ENCODE data around the gene PHRF1.

The PHRF1 gene

DNA sequence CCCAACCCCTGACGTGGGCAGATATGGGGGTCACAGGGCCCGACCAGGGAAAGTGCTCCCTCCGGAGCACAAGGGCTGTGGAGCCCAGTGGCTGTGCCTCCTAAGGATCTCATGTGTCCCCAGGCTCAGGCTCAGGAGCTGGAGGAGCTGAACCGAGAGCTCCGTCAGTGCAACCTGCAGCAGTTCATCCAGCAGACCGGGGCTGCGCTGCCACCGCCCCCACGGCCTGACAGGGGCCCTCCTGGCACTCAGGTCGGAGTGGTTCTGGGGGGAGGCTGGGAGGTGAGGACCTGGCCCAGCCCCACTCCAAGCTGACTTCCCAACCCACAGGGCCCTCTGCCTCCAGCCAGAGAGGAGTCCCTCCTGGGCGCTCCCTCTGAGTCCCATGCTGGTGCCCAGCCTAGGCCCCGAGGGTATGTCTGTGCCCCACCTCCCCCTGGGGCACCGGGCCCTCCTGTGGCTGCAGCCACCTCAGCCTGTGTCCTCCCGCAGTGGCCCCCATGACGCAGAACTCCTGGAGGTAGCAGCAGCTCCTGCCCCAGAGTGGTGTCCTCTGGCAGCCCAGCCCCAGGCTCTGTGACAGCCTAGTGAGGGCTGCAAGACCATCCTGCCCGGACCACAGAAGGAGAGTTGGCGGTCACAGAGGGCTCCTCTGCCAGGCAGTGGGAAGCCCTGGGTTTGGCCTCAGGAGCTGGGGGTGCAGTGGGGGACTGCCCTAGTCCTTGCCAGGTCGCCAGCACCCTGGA, 13.0 kb upstream of the PHRF1 start:
- POLR2A ChIA-PET = no interaction called here
- H3K4me3 ChIP-seq (ENCODE audit: control insufficient read depth in 1 of 7, extremely low read depth in 1 of 7, insufficient read depth in 4 of 7, low read depth in 2 of 7, low read length in 6 of 7) = no peak overlapping the region
- H3K9me3 ChIP-seq (ENCODE audit: control extremely low read depth in 1 of 5, control insufficient read depth in 4 of 5, insufficient read depth in 2 of 5, low read depth in 1 of 5, low read length in 4 of 5) = no peaks in the 10 kb centered on the region
- WGBS (ENCODE audit: insufficient coverage) = 98% methylated on average over 17 of the region's 18 CpGs
- H3K4me1 ChIP-seq (ENCODE audit: control extremely low read depth in 1 of 4, control insufficient read depth in 4 of 4, insufficient read depth in 4 of 4, low read length in 3 of 4) = peaks cover 0 to 23% (median 21%) of the 10 kb centered on the region in 4 experiments
- H3K27me3 ChIP-seq (replicated peaks in 2 of 5; ENCODE audit: control insufficient read depth in 4 of 5, insufficient read depth in 5 of 5, low read length in 4 of 5) = peaks cover 0 to 9% (median 5%) of the 10 kb centered on the region in 5 experiments
- DNase-seq = no peak
- no peak overlapping the region for H3K27ac ChIP-seq (ENCODE audit: insufficient read depth in 1 of 2, low read depth in 1 of 2, low read length in 2 of 2, poor library complexity in 1 of 2, severe bottlenecking in 2 of 2)
- H3K36me3 ChIP-seq (ENCODE audit: control insufficient read depth in 4 of 4, insufficient read depth in 4 of 4, low read length in 3 of 4) = peaks cover 0 to 10% (median 4%) of the 10 kb centered on the region in 4 experiments
- CTCF ChIA-PET = interaction anchor here (1.5 to 2.1 kb wide), 2 partner anchors 8 to 32 kb away, joined by 4 to 6 read pairs; no protein-coding TSS in a partner anchor

DNA sequence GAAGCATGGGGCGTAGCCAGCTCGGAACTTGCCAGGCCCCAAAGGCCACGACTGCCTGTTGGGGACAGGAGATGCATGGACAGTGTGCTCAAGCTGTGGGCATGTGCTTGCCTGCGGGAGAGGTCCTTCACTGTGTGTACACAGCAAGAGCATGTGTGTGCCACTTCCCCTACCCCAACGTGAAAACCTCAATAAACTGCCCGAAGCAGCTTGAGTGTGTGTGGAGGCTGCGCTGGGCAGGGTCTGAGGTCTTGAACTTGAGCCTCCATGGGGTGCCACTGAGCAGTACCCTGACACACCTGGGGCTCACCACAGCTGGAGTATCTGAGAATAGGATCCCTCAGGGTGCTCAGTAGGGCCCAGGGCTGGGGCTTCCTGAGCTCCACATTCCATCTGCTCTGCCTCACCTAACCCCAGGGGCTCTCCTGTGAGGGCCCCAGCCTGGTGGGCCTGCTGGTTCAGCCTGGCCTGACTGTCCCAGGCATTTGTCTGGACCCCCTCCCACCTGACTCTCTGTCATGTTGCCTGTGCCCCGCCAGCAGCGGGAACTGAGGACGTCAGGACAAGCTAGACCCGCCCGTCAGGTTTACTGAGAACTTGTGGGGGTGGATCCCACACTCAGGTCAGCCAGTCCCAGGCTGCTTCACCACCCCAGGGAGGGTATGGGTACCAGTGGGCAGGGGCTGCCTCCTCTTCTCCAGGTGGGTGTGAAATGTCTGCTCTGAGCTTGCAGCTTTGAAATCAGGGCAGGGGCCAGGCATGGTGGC, 12.3 kb upstream of the PHRF1 start:
- Histone ChIP-seq H3K4me3 (ENCODE audit: control insufficient read depth in 1 of 7, extremely low read depth in 1 of 7, insufficient read depth in 4 of 7, low read depth in 2 of 7, low read length in 6 of 7) (no peak overlapping the region), H3K4me1 (ENCODE audit: control extremely low read depth in 1 of 4, control insufficient read depth in 4 of 4, insufficient read depth in 4 of 4, low read length in 3 of 4) (peaks cover 0 to 25% (median 24%) of the 10 kb centered on the region in 4 experiments), H3K27ac (ENCODE audit: insufficient read depth in 1 of 2, low read depth in 1 of 2, low read length in 2 of 2, poor library complexity in 1 of 2, severe bottlenecking in 2 of 2) (no peak overlapping the region), H3K27me3 (replicated peaks in 2 of 5; ENCODE audit: control insufficient read depth in 4 of 5, insufficient read depth in 5 of 5, low read length in 4 of 5) (peaks cover 0 to 5% (median 0%) of the 10 kb centered on the region in 5 experiments), H3K9me3 (ENCODE audit: control extremely low read depth in 1 of 5, control insufficient read depth in 4 of 5, insufficient read depth in 2 of 5, low read depth in 1 of 5, low read length in 4 of 5) (no peaks in the 10 kb centered on the region), H3K36me3 (ENCODE audit: control insufficient read depth in 4 of 4, insufficient read depth in 4 of 4, low read length in 3 of 4) (peaks cover 0 to 10% (median 4%) of the 10 kb centered on the region in 4 experiments)
- CTCF ChIA-PET = interaction anchor here (1.3 to 2.1 kb wide), 3 partner anchors 9 to 31 kb away, joined by 3 to 6 read pairs (median 4); no protein-coding TSS in a partner anchor
- POLR2A ChIA-PET = no interaction called here
- no peak for DNase-seq
- WGBS (ENCODE audit: insufficient coverage) = 95% methylated on average over 10 of the region's 12 CpGs

DNA sequence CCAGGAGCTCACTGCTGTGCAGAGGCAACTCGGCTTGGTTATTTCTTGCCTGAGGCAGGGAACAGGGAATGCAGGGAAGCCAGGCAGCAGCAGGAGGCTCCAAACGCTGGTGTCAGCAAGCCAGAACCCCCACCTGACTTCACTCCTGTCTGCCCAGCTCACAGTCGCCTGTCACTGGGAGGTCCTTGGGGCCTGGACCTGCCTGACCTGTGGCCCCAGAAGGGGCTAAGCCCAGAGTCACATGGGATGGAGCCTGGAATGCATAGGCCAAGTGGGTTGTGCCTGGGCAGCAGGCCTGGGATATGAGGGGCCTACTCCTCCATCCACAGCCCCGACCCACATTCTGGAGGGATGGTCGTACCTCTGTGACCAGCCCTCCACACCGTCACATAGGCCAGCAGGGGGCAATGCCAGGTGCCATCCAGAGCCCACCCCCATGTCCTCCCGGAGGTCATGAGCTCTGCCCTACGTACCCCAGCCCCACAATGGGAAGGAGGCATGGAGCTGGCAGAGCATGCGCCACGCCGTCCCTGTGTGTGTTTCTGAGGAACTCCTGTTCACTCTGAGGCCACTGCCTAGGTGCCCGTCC, 10.3 kb upstream of the PHRF1 start:
- no peaks in the 10 kb centered on the region for H3K9me3 ChIP-seq (ENCODE audit: control extremely low read depth in 1 of 5, control insufficient read depth in 4 of 5, insufficient read depth in 2 of 5, low read depth in 1 of 5, low read length in 4 of 5)
- ChIA-PET POLR2A (no interaction called here), CTCF (interaction anchor here (0.6 to 1.7 kb wide), 3 partner anchors 10 to 253 kb away, joined by 3 to 6 read pairs (median 3); no protein-coding TSS in a partner anchor)
- 92% methylated on average over 11 of the region's 12 CpGs for WGBS (ENCODE audit: insufficient coverage)
- H3K27ac ChIP-seq (ENCODE audit: insufficient read depth in 1 of 2, low read depth in 1 of 2, low read length in 2 of 2, poor library complexity in 1 of 2, severe bottlenecking in 2 of 2) = no peak overlapping the region
- H3K36me3 ChIP-seq (ENCODE audit: control insufficient read depth in 4 of 4, insufficient read depth in 4 of 4, low read length in 3 of 4) = peaks cover 0 to 10% (median 4%) of the 10 kb centered on the region in 4 experiments
- no peak overlapping the region for H3K4me3 ChIP-seq (ENCODE audit: control insufficient read depth in 1 of 7, extremely low read depth in 1 of 7, insufficient read depth in 4 of 7, low read depth in 2 of 7, low read length in 6 of 7)
- peaks cover 0 to 13% (median 11%) of the 10 kb centered on the region in 5 experiments for H3K27me3 ChIP-seq (replicated peaks in 2 of 5; ENCODE audit: control insufficient read depth in 4 of 5, insufficient read depth in 5 of 5, low read length in 4 of 5)
- peaks cover 0 to 25% (median 22%) of the 10 kb centered on the region in 4 experiments for H3K4me1 ChIP-seq (ENCODE audit: control extremely low read depth in 1 of 4, control insufficient read depth in 4 of 4, insufficient read depth in 4 of 4, low read length in 3 of 4)
- DNase-seq = no peak

DNA sequence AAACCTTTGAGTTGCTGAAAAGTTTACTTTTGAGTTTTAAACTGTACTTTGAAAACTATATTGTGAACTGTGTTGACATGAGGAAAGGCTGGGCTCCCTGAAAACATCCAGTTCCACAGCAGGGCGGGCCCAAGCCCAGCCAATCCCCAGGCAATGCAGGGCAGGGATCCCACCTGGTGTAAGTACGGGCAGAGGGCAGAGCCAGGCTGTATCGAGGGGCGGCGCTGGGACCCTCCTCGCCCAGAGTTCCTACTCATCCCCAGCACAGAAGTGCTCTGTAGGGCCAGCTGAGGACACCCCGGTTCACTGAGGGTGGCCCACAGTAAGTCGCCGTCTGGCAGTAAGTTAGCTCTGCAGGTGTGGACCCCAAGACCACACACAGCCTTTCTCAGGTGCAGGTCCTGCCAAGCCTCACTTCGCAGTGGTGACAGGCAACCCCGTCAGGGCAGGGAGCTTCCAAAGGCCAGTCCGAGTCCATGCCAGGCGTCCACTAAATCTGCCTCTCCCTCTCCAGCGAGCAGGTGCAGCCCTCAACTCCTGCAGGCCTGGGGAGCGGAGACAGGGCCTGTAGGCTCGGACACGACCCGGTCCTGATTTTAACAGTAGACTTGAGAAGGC, 9.2 kb upstream of the PHRF1 start:
- WGBS (ENCODE audit: insufficient coverage) = 93% methylated on average over 17 of the region's 18 CpGs
- H3K27ac ChIP-seq (ENCODE audit: insufficient read depth in 1 of 2, low read depth in 1 of 2, low read length in 2 of 2, poor library complexity in 1 of 2, severe bottlenecking in 2 of 2) = peak overlapping the region in 1 of 2 experiments; percentile 44
- H3K36me3 ChIP-seq (ENCODE audit: control insufficient read depth in 4 of 4, insufficient read depth in 4 of 4, low read length in 3 of 4) = peaks cover 0 to 10% (median 4%) of the 10 kb centered on the region in 4 experiments
- DNase-seq = no peak
- no peaks in the 10 kb centered on the region for H3K9me3 ChIP-seq (ENCODE audit: control extremely low read depth in 1 of 5, control insufficient read depth in 4 of 5, insufficient read depth in 2 of 5, low read depth in 1 of 5, low read length in 4 of 5)
- peaks cover 0 to 13% (median 11%) of the 10 kb centered on the region in 5 experiments for H3K27me3 ChIP-seq (replicated peaks in 2 of 5; ENCODE audit: control insufficient read depth in 4 of 5, insufficient read depth in 5 of 5, low read length in 4 of 5)
- ChIA-PET POLR2A (no interaction called here), CTCF (no interaction called here)
- H3K4me1 ChIP-seq (ENCODE audit: control extremely low read depth in 1 of 4, control insufficient read depth in 4 of 4, insufficient read depth in 4 of 4, low read length in 3 of 4) = peaks cover 0 to 15% (median 13%) of the 10 kb centered on the region in 4 experiments
- no peak overlapping the region for H3K4me3 ChIP-seq (ENCODE audit: control insufficient read depth in 1 of 7, extremely low read depth in 1 of 7, insufficient read depth in 4 of 7, low read depth in 2 of 7, low read length in 6 of 7)

DNA sequence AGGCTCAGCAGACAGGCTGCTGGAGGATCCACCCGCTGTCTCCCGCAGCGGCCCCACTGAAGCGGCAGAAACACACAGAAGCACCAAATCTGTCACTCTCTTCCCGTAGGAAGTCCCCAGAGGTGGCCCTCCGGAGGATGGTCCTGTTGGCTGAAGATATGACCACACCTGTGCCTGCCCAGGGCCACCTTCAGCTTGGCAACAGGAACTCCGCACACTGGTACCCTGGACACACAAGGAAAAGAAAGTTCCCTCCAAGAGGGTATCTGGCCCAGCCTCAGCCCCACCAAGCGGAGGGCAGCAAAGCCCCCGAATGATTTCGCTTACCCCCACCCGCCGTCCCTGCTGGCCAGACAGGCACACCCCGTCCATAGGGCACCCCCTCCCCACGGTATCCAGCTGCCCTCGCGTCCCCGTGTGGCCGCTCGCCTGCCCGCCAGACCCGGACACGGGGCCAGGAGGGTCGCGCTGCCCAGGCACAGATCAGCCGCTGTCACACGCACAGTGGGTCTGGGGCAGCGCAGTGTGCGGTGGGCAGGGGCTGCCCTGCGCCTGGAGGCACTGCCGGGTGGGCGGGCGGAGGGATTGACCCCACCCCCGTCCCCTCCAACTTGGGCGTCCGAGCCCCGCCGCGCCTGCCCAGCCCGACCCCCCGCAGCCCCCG, 8.5 kb upstream of the PHRF1 start:
- peaks cover 0 to 15% (median 13%) of the 10 kb centered on the region in 4 experiments for H3K4me1 ChIP-seq (ENCODE audit: control extremely low read depth in 1 of 4, control insufficient read depth in 4 of 4, insufficient read depth in 4 of 4, low read length in 3 of 4)
- ChIA-PET POLR2A (no interaction called here), CTCF (no interaction called here)
- WGBS (ENCODE audit: insufficient coverage) = 44% methylated on average over 33 of the region's 41 CpGs
- no peak for DNase-seq
- peak overlapping the region in 5 of 7 experiments; percentile 34 to 74 (median 65) for H3K4me3 ChIP-seq (ENCODE audit: control insufficient read depth in 1 of 7, extremely low read depth in 1 of 7, insufficient read depth in 4 of 7, low read depth in 2 of 7, low read length in 6 of 7)
- H3K27me3 ChIP-seq (replicated peaks in 2 of 5; ENCODE audit: control insufficient read depth in 4 of 5, insufficient read depth in 5 of 5, low read length in 4 of 5) = peaks cover 0 to 13% (median 11%) of the 10 kb centered on the region in 5 experiments
- no peaks in the 10 kb centered on the region for H3K9me3 ChIP-seq (ENCODE audit: control extremely low read depth in 1 of 5, control insufficient read depth in 4 of 5, insufficient read depth in 2 of 5, low read depth in 1 of 5, low read length in 4 of 5)
- H3K27ac ChIP-seq (ENCODE audit: insufficient read depth in 1 of 2, low read depth in 1 of 2, low read length in 2 of 2, poor library complexity in 1 of 2, severe bottlenecking in 2 of 2) = peak overlapping the region in 1 of 2 experiments; percentile 44
- peaks cover 0 to 10% (median 4%) of the 10 kb centered on the region in 4 experiments for H3K36me3 ChIP-seq (ENCODE audit: control insufficient read depth in 4 of 4, insufficient read depth in 4 of 4, low read length in 3 of 4)

DNA sequence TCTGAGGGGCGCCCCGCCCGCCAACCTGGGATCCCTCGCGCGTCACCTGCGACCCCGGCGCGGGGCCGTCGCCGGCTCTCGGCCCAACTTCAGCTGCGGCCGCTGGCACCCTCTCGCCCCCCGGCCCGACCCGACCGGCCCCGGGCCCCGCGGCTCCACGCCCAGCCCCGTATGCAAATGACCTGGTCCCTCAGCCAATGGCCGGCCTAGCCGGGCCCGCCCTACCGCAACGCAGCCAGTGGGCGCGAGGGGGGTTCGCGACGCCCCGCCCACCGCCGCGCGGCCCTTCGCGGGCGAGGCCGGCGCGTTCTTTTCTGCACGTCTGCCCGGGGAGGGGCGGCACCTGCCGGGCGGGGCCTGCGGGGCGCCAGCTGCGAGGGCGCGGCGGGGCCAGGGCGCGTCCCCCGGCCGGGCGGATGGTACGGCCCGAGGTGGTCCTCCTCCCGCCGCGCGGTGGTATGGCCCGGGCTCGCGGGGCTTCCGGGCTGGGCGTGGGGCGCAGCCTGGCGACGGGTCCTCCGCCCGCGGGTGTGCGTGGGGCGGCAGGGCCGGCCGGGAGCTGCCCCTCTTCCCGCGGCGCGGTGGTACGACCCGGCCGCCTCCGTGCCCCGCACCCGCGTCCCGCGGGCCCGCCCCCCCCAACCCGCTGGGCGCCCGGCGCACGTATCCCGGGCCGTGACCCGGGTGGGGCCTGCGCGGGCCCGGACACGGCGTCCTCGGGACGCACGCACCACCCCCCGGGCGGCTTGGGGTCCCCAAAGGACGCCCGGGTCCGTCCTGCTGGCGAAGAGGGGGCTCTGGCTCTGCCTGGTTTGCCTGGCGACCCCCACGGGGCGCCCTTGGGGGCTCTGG, 7.7 kb upstream of the PHRF1 start:
- under 1% methylated on average over 112 of the region's 123 CpGs for WGBS (ENCODE audit: insufficient coverage)
- POLR2A ChIA-PET = no interaction called here
- H3K36me3 ChIP-seq (ENCODE audit: control insufficient read depth in 4 of 4, insufficient read depth in 4 of 4, low read length in 3 of 4) = peaks cover 0 to 8% (median 4%) of the 10 kb centered on the region in 4 experiments

More for the DNA sequence above, 7.7 kb upstream of the PHRF1 start:
- CTCF ChIA-PET = no interaction called here
- DNase-seq = peak; percentile 89 to 95 (median 95)
- H3K9me3 ChIP-seq (ENCODE audit: control extremely low read depth in 1 of 5, control insufficient read depth in 4 of 5, insufficient read depth in 2 of 5, low read depth in 1 of 5, low read length in 4 of 5) = no peaks in the 10 kb centered on the region
- peak overlapping the region; percentile 33 to 74 (median 64) for H3K4me3 ChIP-seq (ENCODE audit: control insufficient read depth in 1 of 7, extremely low read depth in 1 of 7, insufficient read depth in 4 of 7, low read depth in 2 of 7, low read length in 6 of 7)
- H3K27ac ChIP-seq (ENCODE audit: insufficient read depth in 1 of 2, low read depth in 1 of 2, low read length in 2 of 2, poor library complexity in 1 of 2, severe bottlenecking in 2 of 2) = peak overlapping the region in 1 of 2 experiments; percentile 80
- H3K27me3 ChIP-seq (replicated peaks in 2 of 5; ENCODE audit: control insufficient read depth in 4 of 5, insufficient read depth in 5 of 5, low read length in 4 of 5) = peaks cover 0 to 18% (median 13%) of the 10 kb centered on the region in 5 experiments
- peaks cover 0 to 15% (median 13%) of the 10 kb centered on the region in 4 experiments for H3K4me1 ChIP-seq (ENCODE audit: control extremely low read depth in 1 of 4, control insufficient read depth in 4 of 4, insufficient read depth in 4 of 4, low read length in 3 of 4)

Measured in common myeloid progenitor, CD34-positive (primary cell).